T1000 (cell line): ENCODE results near the gene BMP7.

Source experiments
- DNase-seq: peaks from one replicate; lab custom pipeline; 2025; ENCODE audit warnings: mixed read lengths; lab: John Stamatoyannopoulos, UW

Gene BMP7

DNA sequence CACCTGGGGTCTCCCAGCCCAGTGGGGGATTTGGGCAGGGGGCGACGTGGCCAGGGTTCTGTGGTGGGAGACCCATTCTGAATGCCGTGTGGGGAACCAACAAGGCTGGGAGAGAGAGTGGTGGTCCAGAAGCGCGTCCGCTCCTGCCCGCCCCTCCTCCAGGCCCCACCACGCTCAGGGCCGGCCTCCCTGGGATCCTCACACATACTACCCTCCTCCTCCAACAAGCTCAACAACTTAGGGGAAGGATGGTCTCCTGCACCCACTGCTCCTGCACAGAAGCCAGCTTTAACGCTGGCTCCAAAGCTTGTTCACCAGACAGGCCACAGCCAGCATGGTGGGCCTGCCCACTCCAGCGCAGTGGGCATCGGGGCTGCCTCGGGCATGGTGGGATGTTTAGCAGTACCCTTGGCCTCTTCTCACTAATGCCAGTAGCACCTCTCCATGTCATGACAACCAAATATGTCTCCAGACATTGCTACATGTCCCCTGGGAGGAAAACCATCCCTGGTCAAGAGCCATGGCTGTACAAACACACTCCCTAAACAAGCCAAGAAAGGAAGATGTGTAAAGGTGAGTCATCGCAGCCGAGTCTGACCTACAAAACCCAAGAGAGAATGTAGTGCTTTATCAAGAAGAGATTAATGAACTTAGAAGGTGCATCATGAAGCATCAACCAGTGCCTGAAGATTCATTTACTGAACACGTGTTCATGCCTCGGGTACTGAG is 75.7 kb downstream of the BMP7 start:
- no peak for DNase-seq

DNA sequence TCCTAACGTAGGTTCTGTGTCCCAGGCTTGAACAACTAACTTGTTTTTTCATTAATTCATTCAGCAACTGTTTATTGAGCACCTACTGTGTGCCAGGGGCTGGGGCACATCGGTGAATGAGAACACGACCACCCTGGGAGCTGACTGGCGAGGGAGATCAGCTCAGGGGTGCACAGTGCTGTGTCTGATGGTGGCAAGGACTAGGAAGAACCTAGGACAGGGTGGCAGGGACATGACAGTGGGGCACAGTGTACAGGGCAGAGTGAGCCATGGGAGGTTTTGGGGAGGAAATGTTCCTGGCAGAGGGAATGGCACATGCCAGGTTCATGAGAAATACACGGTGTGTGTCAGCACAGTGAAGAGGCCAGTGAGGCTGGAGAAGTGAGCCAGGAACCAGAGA is 76.7 kb downstream of the BMP7 start:
- DNase-seq = no peak

DNA sequence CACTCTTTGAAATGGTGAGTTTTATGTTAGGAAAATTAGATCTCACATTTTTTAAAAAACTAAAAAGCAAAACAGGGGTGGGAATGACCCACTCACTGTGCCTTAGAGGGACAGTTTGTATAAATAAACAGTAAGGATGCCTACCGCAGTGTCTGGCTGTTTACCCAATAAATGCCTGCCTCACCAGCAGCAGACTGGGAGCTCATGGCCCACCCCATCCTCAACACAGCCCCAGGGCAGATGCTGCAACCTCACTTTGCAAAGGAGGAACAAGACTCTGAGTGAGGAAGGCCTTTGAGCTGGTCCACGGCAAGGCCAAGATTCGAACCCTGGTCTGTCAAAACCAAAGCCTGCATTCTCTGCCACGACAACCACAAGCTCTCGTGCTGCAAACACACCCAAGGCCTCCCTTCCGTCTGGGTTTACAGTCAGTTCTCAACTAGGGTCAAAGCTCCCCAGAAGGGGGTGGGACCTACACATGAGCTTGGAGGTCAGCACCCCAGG is 77.8 kb downstream of the BMP7 start:
- DNase-seq = no peak

DNA sequence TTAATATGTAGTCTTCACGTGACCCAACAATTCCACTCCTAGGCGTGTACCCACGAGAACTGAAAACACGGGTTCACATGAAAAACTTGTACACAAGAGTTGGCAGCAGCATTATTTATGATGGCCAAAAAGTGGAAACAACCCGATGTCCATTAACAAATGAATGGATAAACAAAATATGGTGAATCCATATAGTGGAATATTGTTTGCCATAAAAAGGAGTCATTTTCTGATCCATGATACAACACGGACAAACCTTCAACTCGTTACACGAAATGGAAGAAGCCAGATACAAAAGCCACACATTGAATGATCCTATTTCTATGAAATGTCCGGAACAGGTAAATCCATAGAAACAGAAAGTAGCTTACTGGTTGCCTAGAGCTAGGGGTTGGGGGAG is 78.4 kb downstream of the BMP7 start:
- DNase-seq = no peak

DNA sequence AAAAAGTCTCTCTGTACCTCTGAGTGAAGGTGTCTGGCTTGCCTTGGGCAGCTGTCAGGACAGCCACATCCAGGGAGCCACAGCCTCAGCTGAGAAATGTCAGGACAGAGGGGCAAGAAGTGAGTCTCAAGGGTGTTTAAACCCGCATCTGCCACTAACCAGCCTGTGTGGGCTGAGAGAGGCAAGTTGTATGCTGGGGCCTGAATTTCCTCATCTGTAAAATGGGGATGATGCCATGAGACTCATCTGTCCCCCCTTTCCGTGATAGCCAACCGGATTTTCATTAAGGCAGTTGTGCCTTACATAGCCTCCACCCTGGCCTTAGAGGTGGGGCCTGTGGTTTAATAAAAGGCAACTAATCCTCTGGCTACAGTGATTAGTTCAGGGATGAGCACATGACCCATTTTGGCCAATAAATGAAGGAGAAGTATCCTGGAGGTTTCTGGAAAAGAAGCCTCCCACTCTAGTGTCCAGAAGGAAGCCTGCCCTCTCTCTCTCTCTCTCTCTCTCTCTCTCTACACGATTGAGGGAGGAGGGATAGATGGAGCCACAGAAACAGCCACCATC is 79.3 kb downstream of the BMP7 start:
- DNase-seq = no peak

DNA sequence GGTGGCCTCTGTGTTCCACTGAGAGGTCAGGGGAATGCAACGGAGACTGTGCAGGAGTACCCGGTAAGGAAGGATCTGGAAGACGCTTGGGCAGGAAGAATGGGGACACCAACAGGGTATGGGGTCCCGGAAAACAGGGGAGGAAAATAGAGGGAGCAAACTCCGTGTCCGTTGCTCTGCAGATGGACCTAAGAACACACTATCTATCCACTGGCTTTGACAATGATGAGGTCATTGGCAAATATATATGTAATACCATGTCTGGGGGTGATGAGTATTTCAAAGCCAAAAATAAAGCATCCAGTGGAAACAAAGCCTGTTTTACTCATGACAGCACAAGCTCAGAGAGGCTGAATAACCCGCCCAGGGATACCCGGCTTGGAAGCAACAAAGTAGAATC is 80.2 kb downstream of the BMP7 start:
- no peak for DNase-seq

DNA sequence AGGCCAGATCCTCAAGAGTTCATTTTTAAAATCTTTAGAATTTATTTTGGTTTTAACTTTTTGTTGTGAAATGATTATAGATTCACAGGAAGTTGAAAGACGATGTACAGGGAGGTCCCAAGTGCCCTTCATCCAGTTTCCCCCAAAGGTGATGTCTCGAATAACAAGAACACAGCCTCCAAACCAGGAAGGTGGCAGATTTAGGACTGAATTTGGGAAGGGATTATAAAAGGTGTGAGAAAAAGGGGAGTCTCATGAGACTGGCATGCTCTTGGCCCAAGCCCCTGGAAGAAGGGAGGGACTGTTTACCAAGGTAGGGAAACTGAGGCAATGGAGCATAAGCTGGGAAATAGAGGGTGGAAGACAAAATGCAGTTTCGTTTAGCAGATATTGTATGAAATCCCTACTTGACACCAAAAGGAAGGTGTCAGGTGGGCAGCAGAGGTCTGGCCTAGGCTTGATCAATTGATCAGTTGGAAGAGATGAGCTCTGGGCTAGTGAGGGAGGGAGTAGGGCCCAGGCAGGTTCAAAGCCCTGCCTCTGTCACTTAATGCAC is 81.2 kb downstream of the BMP7 start:
- no peak for DNase-seq

DNA sequence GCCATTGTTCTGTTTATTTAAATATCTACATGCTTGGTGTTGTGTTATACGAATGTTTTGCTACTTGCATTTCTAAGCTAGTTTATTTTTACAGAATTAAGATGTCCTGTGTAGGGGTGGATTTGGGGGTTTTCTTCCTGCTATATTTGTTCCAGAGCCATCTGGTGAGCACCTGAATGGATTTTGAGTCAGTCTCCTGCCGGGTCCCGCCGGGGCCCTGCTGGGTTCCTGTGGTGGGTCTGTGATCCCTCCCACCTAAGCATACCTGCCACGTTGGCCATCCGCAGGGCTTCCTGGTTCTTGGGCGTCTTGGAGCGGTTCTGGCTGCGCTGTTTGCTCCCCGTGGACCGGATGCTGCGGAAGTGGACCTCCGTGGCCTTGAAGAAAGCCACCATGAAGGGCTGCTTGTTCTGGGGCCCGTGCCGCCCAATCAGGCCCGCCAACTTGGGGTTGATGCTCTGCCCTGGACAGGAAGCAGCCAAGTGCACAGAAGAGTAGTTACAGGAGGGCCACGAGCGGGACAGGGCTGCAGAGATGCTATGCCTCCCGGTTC is 82.9 kb downstream of the BMP7 start:
- no peak for DNase-seq

DNA sequence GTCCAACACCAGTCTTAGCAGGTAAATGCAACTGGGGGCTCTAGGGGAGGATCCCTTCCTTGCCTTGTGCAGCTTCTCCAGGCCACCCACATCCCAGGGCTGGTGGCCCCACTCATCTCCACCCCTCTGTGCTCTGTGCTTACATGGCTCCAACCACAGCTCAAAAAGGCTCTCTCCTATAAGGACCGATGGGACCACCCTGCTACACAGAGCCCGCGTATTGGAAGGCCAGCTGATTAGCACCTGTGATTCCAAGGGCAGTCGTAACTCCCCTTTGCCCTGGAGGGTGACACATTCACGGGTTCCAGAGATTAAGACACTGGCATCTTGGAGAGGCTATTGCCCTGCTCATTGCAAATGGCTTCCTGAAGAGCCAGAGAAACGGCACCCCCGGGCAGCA is 84.8 kb downstream of the BMP7 start:
- no peak for DNase-seq

DNA sequence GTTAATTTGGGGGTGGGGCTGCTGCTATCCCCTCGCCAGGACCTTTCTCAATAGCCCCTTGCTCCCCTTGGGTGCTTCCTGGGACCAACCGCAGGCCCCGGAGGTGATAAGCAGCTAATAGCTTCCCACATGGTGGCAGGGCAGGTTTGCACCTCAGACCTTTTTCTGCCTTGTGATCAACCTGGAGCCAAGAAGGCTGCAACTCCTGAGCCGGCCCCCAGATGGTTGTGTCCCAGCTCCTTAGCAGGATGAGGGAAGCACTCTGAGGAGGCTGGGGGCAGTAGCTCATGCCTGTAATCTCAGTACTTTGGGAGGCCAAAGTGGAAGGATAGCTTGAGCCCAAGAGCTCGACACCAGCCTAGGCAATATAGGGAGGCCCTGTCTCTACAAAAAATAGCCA is 85.5 kb downstream of the BMP7 start:
- no peak for DNase-seq

DNA sequence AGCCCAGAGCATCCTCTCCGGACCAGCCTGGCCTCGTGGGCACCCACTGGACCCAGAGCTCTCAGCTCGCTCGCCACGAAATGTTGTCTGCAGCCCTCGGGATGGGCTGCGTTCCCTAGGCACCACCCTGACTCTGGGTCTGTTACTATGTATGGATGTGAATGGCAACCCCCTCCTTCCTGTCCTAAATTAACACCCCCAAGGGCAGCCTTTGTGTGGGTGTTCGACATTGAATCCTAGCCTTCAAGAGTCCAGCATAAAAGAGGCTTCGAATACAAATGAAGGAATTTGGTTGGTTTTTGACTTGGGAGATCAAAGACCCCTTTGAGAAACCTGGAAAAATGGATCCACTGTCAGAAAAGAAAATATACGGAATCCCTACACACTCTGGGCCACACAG is 86.1 kb downstream of the BMP7 start:
- no peak for DNase-seq

DNA sequence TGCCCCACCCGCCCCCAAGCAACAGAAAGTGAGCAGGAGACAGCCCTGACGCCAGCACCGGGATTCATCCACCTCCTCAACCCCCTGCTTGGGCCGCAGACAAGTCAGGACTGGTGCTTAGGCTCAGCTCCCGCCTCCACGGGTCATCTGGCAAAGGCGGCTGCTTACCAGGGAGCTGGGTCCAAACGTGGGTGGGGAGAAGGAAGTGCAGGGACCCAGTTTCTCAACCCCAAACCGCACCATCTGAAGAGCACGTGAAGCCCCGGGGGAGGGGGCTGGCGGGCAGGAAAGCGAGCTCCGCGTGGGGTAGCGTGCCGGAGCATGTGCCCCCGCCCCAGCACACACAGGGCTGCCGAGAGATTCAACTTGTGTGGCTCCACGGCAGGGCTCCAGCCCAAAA is 87.2 kb downstream of the BMP7 start:
- DNase-seq = no peak

DNA sequence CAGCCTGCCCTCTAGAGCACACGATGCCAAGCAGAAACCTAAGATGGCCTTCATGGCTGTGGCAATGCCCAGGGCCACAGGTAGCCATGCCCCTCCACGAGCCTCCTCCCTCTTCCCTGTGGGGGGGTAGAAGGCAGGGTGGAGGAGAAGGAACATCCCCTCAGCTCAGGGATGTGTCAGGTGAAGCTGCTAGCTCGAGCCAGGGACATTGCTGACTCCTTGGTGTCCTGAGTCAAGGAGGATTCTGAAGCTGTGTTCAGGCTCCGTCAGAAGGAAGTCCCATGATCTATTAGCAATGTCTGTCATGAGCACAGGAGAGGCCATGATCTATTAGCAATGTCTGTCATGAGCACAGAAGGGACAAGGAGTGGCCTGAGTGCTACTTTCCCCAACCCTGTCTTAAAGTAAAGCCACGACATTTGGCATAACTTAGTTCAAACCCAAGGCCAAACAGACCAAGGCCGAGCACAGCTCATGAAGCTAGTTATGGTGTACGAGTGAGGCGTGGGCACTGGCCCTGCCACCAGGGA is 87.8 kb downstream of the BMP7 start:
- DNase-seq = no peak

DNA sequence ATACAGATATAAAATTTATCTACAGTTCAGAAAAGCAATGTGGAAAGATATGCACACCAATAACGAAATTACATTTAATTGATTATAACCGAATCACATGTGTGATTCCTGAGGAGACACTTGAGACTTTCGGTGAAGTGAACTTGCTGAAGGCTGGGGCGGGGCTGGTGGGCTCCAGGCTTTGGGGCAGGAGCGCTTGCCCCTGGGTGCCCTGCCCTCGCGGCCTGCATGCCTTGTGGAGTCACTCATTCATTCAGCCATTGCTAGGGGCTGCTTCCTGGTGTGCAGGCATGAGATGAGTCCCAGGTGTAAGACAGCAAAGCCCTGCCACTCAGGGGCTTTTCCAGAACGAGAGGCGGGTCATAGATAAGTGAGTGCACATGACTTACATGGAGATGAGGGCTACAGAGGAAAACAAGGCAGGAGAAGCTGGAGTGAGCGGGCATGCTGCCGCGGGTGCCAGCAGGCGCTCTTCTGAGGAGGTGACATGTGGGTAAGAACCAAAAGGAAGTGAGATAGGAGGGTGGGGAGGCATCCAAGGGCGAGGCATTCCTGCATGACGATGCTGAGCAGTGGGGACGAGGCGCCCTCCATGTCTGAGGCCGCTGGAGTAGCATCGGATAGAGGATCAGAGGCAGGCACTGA is 88.7 kb downstream of the BMP7 start:
- no peak for DNase-seq

DNA sequence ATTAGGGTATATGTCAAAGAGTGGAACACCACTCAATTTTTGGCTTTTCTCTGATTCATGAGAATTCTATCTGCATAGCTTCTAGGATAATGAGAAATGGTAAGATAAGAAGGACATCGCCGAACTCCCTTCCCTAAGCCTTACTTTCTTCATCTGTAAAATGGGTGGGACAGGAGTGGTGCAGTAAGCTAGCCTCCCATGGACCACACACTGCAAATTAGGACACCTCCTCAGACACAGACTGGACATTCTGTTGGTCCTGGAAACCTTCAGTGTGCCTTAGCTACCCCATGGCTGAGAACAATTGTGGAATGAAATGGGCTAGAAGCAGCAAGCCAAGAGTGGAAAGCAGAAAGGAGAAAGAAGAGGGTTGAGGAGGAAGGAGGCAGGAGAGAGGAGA is 89.6 kb downstream of the BMP7 start:
- no peak for DNase-seq

DNA sequence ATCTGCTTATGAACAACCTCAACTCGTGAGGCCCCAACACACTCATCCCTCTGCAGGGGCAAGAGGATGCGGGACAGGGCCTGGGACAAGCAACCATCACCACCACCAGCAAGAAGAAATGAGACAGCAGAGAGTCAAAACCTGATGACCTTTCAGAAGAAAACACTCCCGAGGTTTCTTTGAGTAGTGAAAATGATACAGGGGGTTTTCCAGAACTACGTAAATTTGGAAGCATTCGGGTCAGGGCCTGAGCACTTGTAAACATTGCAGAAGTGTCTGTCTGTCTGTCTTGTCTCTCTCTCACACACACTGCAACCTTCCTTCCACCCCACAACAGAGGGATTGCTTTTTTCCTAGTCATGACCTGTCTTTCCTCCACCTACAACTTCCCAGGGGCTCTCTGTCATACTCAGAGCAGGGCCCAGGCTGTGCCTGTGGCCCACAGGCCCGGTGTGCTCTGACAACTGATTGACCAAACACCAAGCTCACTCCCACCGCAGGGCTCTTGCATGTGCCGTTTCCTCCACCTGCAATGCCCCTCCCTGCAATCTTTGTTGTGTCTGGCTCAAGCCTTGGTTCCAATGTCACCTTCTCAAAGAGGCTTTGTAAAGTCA is 90.9 kb downstream of the BMP7 start:
- DNase-seq = no peak

DNA sequence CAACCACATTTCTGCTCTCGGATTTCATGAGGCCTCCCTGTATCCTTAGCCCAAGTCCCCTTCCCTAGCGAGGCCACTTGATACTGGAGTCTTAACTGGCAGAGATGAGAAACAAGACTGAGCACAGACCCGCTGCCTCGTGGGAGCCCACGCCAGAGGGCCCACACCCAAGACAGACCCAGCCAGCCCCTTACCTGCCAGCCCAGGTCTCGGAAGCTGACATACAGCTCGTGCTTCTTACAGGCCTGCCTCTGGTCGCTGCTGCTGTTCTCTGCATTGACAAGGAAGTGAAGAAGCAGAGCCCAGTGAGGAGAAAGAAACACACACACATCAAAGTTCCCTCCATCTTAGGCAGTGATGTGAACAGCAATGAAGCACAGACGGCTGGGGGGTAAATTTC is 91.7 kb downstream of the BMP7 start:
- no peak for DNase-seq

DNA sequence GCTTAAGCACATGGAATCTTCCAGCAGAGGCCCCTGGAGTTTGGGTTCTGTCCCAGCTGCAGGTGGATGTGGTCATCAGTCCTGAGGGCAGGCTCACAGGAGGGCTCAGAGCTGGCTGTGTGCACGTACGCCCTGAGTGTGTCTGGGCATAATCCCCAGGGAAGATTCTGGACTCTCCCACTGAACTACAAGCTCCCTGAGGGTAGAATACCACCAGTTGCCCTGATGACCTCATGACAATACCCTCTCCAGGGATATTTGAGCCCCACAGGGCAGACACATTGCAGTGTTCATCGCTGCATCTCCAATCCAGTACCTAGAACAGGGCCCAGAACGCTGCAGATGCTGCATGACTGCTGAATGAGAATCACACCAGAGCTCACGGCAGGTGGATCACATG is 92.5 kb downstream of the BMP7 start:
- DNase-seq = no peak

DNA sequence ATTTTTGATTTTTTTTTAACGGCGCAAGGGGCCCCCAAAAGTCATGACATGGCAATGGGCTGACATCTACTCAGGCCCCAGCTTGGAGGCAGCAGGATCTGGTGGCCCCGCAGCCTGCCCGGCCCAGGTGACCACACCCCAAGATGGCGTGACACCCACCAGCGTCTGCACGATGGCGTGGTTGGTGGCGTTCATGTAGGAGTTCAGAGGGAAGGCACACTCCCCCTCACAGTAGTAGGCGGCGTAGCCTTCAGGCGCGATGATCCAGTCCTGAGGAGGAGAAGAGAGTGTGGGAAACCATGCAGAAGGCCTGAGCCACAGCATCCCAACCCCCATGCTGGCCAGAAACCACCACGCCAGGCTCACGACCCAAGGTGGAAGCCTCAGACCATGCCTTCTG is 93.4 kb downstream of the BMP7 start:
- no peak for DNase-seq

DNA sequence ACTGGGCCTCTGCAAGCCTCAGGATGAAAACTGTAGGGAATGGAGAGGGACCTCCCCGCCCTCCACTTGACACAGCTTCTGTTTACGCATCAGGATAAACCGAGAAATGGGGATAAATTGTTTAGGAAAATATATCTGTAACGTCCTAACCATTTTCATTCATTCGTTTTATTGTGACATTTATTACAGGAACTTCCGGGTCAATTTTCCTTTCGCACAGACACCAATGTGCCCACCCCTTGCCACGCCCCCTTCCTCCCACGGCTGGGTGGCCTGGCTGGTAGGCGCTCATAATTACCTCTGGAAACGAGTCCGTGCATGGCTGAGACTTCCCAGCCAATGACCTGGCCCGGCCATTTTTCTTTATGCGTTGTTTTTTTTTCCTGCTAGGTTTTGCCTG is 96.1 kb downstream of the BMP7 start:
- no peak for DNase-seq

DNA sequence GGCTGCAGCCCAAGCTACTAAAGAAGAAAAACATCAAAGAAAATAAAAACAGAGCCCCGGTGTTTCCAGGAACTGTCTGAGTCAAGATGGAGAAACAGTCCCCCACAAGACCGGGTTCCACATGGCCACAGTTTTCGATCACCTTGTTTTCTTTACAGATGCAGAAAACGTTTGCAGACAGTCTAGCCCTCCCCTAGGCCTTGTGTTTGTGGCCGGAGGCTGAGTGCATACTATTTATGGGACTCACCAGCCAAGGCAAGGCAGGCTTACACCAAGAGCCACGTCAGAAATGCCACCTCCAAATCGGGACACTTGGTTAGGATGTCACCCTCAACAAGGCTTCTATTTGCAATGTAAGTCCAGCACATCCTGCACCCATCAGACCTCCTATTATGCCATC is 97.3 kb downstream of the BMP7 start:
- DNase-seq = no peak
